ENCODE data around the gene FIP1L1. TPM values are rescaled to one million over a fixed set of nuclear protein-coding genes. Genes with fewer than 3 reads are reported as not detected.

Gene FIP1L1
- total and polyA plus RNA-seq, 2 of the 13 experiments (the other 11 are each of a cell fraction or from before 2014, with no cell fraction given), result 14.9 to 69.4 TPM

DNA sequence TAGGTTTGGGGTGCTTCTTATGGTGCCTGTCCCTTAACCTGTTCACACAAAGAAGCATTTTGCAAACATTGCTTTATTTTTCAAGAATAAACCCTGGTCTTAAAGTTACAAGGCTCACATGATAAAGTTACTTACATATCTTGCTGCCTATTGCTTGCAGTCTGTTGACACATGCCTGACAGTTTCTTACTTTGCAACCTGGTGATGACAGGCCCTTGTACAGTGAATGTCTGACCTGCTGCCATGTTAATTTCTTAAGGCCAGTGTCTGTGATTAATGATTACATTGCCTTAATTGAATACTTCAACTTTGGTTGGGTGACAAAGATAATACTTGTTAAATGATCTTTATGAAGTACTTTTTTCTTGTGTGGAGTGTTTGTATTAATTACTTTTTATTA is 49.9 kb downstream of the FIP1L1 start:
- no TSS peak for BruUV-seq (replicated peaks)
- Histone ChIP-seq H3K4me3 (replicated peaks in 1 of 3; ENCODE audit: insufficient read depth in 1 of 3, low read depth in 2 of 3, low read length in 3 of 3) (no peak overlapping the region), H3K4me2 (ENCODE audit: low read depth, low read length) (no peak overlapping the region), H3K36me3 (replicated peaks in 1 of 2; ENCODE audit: control insufficient read depth in 1 of 2, insufficient read depth in 2 of 2, low read length in 2 of 2) (peaks cover 15 to 34% of the 10 kb centered on the region in 2 experiments), H3K9me3 (ENCODE audit: low read length) (no peaks in the 10 kb centered on the region), H3K4me1 (ENCODE audit: insufficient read depth, low read length) (0 out of 2 replicates have a peak, but pooled peaks cover 5% of the 10 kb centered on the region), H3K79me2 (ENCODE audit: insufficient read depth, low read length) (no peaks in the 10 kb centered on the region), H4K20me1 (ENCODE audit: insufficient read depth, low read length) (no peaks in the 10 kb centered on the region), H3K27me3 (ENCODE audit: control insufficient read depth in 1 of 2, insufficient read depth in 2 of 2, low read length in 2 of 2) (no peaks in the 10 kb centered on the region), H3K9ac (ENCODE audit: insufficient read depth, low read depth, low read length) (no peak overlapping the region), H2AFZ (ENCODE audit: low read length) (no peak overlapping the region), H3K27ac (ENCODE audit: extremely low read length, insufficient read depth, low read length) (no peak overlapping the region)
- intact Hi-C loops (cut with micrococcal nuclease; ENCODE audit: unreplicated experiment) (no loop called here), in situ Hi-C loops (cut with HindIII; ENCODE audit: extremely low pct_ligation_motif_present, low pct_unique_long_range_greater_than_20kb) (no loop called here)
- FAIRE-seq (no peak), DNase-seq (ENCODE audit: low spot score) (no peak), ATAC-seq (no peak)
- no peak for TF ChIP-seq ZNF234 (CRISPR knock-in tag; conservative IDR thresholded peaks at IDR 0.05)
- no peak for TF ChIP-seq ZFP37 (CRISPR knock-in tag; IDR thresholded peaks at IDR 0.05; ENCODE audit: borderline replicate concordance)
- TF ChIP-seq ZNF292 (CRISPR knock-in tag; IDR thresholded peaks at IDR 0.05; ENCODE audit: borderline replicate concordance, low read depth), result no peak
- no peak for TF ChIP-seq NPAS2 (CRISPR knock-in tag; IDR thresholded peaks at IDR 0.05; ENCODE audit: borderline replicate concordance)
- TF ChIP-seq ZNF10 (CRISPR knock-in tag; IDR thresholded peaks at IDR 0.05; ENCODE audit: borderline replicate concordance, low read depth), result no peak
- TF ChIP-seq SNAPC4 (CRISPR knock-in tag; IDR thresholded peaks at IDR 0.05), result no peak
- TF ChIP-seq ZNF556 (CRISPR knock-in tag; IDR thresholded peaks at IDR 0.05; ENCODE audit: borderline replicate concordance), result no peak
- no peak for TF ChIP-seq PLRG1 (conservative IDR thresholded peaks at IDR 0.05)
- no peak for TF ChIP-seq KDM2A (CRISPR knock-in tag; IDR thresholded peaks at IDR 0.05; ENCODE audit: borderline replicate concordance, low read depth)
- no peak for TF ChIP-seq EZH2 (conservative IDR thresholded peaks at IDR 0.05; ENCODE audit: low read depth, low read length)
- no peak for TF ChIP-seq ZBTB2 (CRISPR knock-in tag; IDR thresholded peaks at IDR 0.05; ENCODE audit: low read depth)
- no peak for TF ChIP-seq DMAP1 (CRISPR knock-in tag; IDR thresholded peaks at IDR 0.05)
- TF ChIP-seq XBP1 (CRISPR knock-in tag; IDR thresholded peaks at IDR 0.05), result no peak
- TF ChIP-seq BCLAF1 (IDR thresholded peaks at IDR 0.05), result no peak
- TF ChIP-seq ZNF180 (CRISPR knock-in tag; IDR thresholded peaks at IDR 0.05; ENCODE audit: borderline replicate concordance, low read depth), result no peak
- TF ChIP-seq ZNF543 (CRISPR knock-in tag; IDR thresholded peaks at IDR 0.05), result no peak
- TF ChIP-seq ZBTB1 (CRISPR knock-in tag; IDR thresholded peaks at IDR 0.05; ENCODE audit: borderline replicate concordance), result no peak
- ChIA-PET CTCF (ENCODE audit: low intra/inter-chr PET ratio, low total read pairs) (no interaction called here), POLR2A (no interaction called here)
